Activated CD4-positive, alpha-beta T cell treated with anti-CD3 and anti-CD28 coated beads for 4 hours (primary cell): ENCODE data around the gene DCDC2.
"Not testable (repeated sequence)": the region's sequence is repeated elsewhere in the genome, so short reads cannot be mapped to it uniquely, and the experiment has no call there.

ENCODE experiments used
- DNase-seq, 2 donors: peaks; one replicate each; pipeline ENCODE4 v3.0.0-alpha.2; 2020

DCDC2 gene

DNA sequence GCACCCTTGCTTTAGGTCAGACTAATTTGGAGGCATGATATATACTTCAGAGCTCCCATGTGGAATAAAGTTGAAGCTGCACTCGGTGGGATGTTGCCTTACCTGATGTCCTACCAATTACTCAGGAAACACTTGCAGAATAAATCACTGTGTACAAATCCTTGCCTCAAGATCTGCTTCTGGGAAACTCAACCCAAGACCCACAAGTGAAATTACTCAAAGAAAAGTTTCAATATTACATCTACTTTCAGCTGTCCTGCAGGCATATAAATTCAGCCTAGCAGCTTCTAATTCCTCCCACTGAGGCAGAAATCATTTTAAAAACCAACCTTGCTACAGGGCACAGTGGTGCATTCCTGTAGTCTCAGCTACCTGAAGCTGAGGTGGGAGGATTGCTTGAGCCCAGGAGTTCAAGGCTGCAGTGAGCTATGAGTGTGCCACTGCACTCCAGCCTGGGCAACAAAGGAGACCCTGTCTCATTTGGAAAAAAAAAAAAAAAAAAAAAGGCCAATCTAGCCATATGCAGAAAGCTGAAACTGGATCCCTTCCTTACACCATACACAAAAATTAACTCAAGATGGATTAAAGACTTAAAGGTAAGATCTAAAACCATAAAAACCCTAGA is 20.7 kb upstream of the DCDC2 start:
- DNase-seq = no peak

- DNase-seq = no peak
These were observed 19.0 kb upstream of the DCDC2 start for GRCh38 chr6:24376871-24377270.

GRCh38 chr6:24374612-24375011 is 16.8 kb upstream of the DCDC2 start:
- DNase-seq = no peak

- DNase-seq = not testable (repeated sequence)
These were observed 7.3 kb upstream of the DCDC2 start for GRCh38 chr6:24365103-24365633.

DNA sequence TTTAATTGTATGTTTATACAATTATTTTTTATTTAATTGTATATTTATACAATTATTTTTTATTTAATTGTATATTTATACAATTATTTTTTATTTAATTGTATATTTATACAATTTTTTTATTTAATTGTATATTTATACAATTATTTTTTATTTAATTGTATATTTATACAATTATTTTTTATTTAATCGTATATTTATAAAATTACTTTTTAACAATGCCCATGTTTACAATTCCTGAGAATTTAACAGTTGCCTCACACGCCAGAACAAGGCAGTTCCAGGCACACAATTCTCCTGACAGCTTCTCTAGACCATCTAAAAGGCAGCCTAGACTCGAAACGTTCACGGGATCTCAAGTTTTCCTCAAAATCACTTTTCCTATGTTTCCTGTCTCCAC is 4.5 kb upstream of the DCDC2 start:
- DNase-seq = not testable (repeated sequence)

DNA sequence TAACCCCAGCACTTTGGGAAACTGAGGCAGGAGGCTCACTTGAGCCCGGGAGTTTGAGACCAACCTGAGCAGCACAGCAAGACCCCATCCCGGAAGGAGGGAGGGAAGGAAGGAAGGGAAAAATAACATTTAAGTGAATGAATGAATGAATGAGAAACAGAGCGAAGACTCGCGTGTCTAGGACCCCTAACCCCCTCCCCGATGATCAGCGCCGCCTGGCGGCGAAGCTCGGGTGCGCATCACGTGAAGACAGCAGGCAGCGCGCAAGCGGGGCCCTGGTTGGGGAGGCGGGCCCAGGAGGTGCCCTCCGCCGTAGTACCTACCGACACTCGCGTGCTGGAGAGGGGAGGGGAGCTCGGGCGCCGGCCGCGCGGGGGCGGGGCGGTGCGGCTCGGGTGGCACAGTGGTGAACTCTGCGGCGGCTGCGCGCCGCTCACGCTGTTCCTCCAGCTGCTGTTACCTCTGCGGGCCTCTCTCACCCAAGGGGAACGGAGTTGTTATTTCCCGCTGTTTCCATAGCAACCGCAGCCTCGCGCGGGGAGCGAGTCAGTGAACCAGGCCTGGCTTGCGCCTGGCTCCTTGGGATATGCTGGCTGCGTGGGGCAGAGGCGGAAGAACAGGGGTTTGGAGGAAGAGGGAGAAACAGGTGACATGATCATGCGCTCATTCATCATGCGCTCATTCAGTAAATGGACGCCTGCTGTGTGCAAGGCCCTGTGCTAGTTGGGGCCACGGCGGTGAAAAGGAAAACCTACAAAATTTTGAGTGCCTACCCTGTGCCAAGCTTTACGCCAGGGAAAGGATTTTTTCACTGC is 2.0 kb upstream of the DCDC2 start:
- DNase-seq = peak; percentile 72 to 79

DNA sequence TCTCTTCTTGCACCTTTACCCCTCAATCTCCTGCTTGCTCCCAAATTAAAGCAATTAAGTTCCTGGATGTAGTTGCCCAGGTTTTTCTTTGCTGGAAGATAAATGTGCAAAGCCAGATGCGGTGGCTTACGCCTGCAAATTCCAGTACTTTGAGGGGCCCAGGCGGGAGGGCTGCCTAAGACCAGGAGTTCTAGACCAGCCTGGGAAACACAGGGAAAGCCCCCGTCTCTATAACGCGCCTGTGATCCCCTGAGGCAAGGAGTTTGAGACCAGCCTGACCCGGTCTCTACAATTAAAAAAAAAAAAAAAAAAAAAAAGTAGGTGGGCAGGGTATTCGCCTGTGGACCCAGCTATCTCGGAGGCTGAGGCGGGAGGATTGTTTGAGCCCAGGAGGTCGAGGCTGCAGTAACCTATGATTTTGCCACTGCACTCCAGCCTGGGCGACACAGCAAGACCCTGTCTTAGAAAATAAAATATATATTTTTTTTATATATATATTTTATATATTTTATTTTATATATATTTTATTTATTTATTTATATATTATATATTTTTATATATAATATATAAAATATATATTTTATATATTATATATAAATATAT is 461 bp upstream of the DCDC2 start:
- DNase-seq = no peak

DNA sequence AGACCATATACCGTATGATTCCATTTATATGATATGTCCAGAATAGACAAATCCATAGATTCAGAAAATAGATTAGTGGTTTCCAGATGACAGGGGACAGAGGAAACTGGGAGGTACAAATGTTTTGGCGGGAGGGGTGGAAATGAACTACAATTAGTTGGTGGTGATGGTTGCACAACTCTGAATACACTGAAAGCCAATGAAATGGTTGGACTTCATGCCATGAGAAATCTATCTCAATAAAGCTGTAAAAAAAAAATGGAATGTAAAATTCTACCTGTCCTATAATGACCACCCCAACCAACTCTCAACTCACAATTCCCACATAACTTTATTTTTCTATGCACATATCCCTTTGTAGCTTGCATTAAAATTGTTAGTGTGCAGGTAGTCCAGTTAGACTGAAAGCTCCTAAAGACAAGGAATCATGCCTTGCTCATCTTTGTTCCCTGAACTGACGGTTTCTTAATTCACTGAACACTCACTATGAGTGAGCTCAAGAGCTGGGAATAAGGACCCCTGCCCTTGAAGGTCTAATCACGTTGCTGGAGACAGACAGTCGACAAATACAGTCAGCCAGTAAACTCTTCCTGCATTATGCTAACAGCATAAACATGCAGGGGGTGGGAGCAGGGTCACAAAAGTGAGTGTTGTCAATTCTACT is 1.4 kb downstream of the DCDC2 start:
- no peak for DNase-seq

DNA sequence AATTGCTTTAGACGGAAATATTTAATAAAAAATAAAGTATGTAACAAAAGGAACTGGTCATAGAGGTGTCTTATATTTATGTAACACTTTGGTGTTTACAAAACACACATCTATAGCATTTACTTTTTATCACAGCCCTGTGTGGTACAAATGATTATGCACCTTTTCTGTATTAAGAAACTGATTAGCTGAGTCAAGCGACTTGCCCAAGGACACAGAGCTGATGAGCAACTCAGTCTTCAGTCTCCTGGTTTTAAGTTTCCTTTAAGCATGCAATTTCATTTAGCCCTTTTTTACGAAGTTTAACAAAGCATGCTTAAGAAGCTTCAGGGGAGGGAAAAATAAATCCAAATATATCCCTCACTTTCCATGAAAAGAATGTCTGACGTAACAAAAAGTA is 2.5 kb downstream of the DCDC2 start:
- no peak for DNase-seq

DNA sequence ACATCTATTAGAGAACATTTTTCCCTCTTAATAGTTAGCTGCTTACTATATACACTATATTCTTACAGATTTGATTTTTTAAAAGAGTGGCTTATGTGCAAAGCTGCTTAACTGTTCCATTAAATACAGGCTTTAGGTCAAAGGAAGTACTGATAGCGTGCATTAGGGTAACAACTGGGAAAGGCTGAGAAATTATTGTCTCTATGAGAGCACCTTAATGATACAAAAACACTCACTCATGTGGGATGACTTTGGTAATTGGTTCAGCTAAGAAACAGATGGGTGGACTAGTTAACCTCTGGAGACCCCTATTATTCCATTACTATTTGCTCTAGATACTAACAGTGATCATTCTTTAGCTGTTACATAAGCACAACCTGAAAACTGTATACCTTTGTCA is 4.0 kb downstream of the DCDC2 start:
- DNase-seq = no peak

- DNase-seq = no peak
These were observed 5.4 kb downstream of the DCDC2 start for GRCh38 chr6:24352434-24352833.

DNA sequence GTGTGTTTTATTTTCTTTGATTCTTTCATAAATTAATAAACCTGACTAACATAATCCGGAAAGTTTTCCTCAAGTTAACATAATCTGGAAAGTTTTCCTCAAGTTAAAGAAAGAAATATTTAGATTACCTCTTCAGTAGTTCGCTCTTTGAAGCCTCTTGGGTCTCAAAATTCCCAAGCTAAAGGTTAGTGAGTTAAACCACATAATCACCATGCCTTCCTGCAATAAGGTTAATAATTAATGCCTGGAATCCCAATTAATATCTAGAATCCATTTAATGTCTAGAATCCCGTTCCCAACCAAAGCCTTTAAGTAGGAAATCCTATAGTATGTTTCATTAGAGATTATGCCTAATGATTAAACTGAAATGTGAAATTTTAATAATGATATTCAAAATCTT is 12.9 kb downstream of the DCDC2 start:
- no peak for DNase-seq

- DNase-seq = no peak
These were observed 16.6 kb downstream of the DCDC2 start for GRCh38 chr6:24340998-24341938.

DNA sequence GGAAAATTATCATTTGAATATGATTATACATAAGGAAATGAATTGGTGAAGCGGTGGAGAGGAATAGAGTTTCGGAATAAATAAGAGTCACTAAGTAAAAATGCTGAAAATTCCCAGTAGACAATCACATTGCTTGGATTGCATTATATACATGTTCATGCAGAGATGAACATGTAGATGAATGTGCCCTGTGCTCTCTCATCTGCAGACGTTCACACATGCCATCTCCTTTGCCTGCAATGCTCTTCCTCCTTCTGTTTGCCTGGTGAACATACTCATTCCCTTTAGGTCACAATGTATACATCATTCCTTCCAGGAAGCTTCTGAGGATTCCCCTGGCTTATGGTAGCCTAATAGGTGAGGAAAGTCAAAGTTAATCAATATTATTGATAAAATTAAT is 17.9 kb downstream of the DCDC2 start:
- DNase-seq = no peak

- no peak for DNase-seq
These were observed 23.6 kb downstream of the DCDC2 start for GRCh38 chr6:24334285-24334684.

- DNase-seq = no peak
These were observed 25.5 kb downstream of the DCDC2 start for GRCh38 chr6:24332317-24332716.

GRCh38 chr6:24330137-24330732 is 27.6 kb downstream of the DCDC2 start:
- DNase-seq = no peak

DNA sequence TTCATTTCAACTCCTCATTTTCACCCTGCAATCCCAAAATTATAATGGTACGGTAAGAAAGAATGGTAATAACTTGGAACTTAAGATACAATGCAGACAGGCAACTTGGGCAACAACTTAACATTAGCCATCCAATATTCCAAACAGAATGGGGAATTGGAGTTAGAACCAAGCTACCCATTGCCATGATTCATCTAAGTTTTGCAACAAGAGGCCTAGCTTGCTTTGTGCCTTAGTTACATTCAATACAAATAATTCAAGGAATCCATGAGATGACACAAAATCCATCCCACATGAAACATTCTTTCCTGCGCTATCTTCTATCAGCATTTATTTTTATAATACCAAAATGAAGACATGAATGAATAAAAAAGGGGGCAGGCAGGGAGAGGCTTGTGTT is 28.4 kb downstream of the DCDC2 start:
- no peak for DNase-seq

GRCh38 chr6:24329022-24329421 is 28.8 kb downstream of the DCDC2 start:
- no peak for DNase-seq

GRCh38 chr6:24327756-24328155 is 30.1 kb downstream of the DCDC2 start:
- no peak for DNase-seq

- DNase-seq = no peak
These were observed 31.9 kb downstream of the DCDC2 start for GRCh38 chr6:24325978-24326377.

GRCh38 chr6:24324617-24325016 is 33.2 kb downstream of the DCDC2 start:
- no peak for DNase-seq
